EH (cell line): ENCODE measurements around the gene ZDHHC5.

Source experiments
- DNase-seq: peaks from one replicate; pipeline ENCODE4 v3.0.0-alpha.2; 2015; ENCODE audit warnings: low read depth

The ZDHHC5 gene

GRCh38 chr11:57667736-57668433, at the start of gene ZDHHC5:
Gene ZDHHC5 (plus strand): TSS chr11:57668114. CDS start chr11:57673091, 4,977 bp downstream.
- DNase-seq, result peak; percentile 99

GRCh38 chr11:57618438-57618837, 49.5 kb upstream of the ZDHHC5 start:
- DNase-seq, result no peak

- no peak for DNase-seq
Observed at GRCh38 chr11:57619331-57619730, 48.6 kb upstream of the ZDHHC5 start.

GRCh38 chr11:57620467-57620866, 47.4 kb upstream of the ZDHHC5 start:
- DNase-seq, result no peak

GRCh38 chr11:57622263-57622662, 45.7 kb upstream of the ZDHHC5 start:
- DNase-seq, result no peak

GRCh38 chr11:57624864-57625263, 43.0 kb upstream of the ZDHHC5 start:
- DNase-seq, result no peak

- DNase-seq, result no peak
Observed at GRCh38 chr11:57626895-57627294, 41.0 kb upstream of the ZDHHC5 start.

- no peak for DNase-seq
Observed at GRCh38 chr11:57630171-57630570, 37.7 kb upstream of the ZDHHC5 start.

- no peak for DNase-seq
Observed at GRCh38 chr11:57632116-57632515, 35.8 kb upstream of the ZDHHC5 start.

GRCh38 chr11:57633394-57634070, 34.4 kb upstream of the ZDHHC5 start:
- no peak for DNase-seq

- DNase-seq, result no peak
Observed at GRCh38 chr11:57634311-57634710, 33.6 kb upstream of the ZDHHC5 start.

- no peak for DNase-seq
Observed at GRCh38 chr11:57635246-57635645, 32.7 kb upstream of the ZDHHC5 start.

- peak; percentile 75 for DNase-seq
Observed at GRCh38 chr11:57637626-57638004, 30.3 kb upstream of the ZDHHC5 start.

- DNase-seq, result peak; percentile 92
Observed at GRCh38 chr11:57638005-57638781, 29.7 kb upstream of the ZDHHC5 start.

- no peak for DNase-seq
Observed at GRCh38 chr11:57638811-57639320, 29.0 kb upstream of the ZDHHC5 start.

GRCh38 chr11:57639321-57640067, 28.4 kb upstream of the ZDHHC5 start:
- DNase-seq, result peak; percentile 70

- no peak for DNase-seq
Observed at GRCh38 chr11:57640068-57640800, 27.7 kb upstream of the ZDHHC5 start.

GRCh38 chr11:57641011-57641807, 26.7 kb upstream of the ZDHHC5 start:
- DNase-seq, result peak; percentile 72

- peak; percentile 35 for DNase-seq
Observed at GRCh38 chr11:57643802-57644201, 24.1 kb upstream of the ZDHHC5 start.
